Calu3 (cell line): ENCODE results near the gene SHISAL2A. TPM values are rescaled to one million over a fixed set of nuclear protein-coding genes. Genes with fewer than 3 reads are reported as not detected.

ENCODE experiments used
- BruUV-seq: library from RNA; stranded (reverse); fragments of 400-500 nt; replicated peaks from 2 replicates; lab custom pipeline; 2021; lab: Mats Ljungman, UMichigan
- CTCF ChIA-PET: fragments of 300-600 bp; sonication (Branson Sonifier 250); formaldehyde crosslinking; loops from one replicate; lab custom pipeline; 2022; ENCODE audit warnings: antibody characterized with exemption; lab: Charles Lee
- DNase-seq: peaks from one replicate; pipeline ENCODE4 v3.0.0; 2022
- H3K27ac Mint-ChIP-seq: one replicate; pipeline ENCODE4 v1.8.0; 2022; ENCODE audit warnings: mixed read lengths; ENCODE audit not compliant: unreplicated experiment
- H3K27me3 Mint-ChIP-seq: one replicate; pipeline ENCODE4 v1.8.0; 2022; ENCODE audit warnings: mixed read lengths; ENCODE audit not compliant: unreplicated experiment
- H3K36me3 Mint-ChIP-seq: one replicate; pipeline ENCODE4 v1.8.0; 2022; ENCODE audit warnings: mild to moderate bottlenecking, moderate library complexity, mixed read lengths; ENCODE audit not compliant: insufficient read depth, unreplicated experiment
- H3K4me1 Mint-ChIP-seq: one replicate; pipeline ENCODE4 v1.8.0; 2022; ENCODE audit warnings: mild to moderate bottlenecking, low read depth, mixed read lengths; ENCODE audit not compliant: unreplicated experiment
- H3K4me3 Mint-ChIP-seq: one replicate; pipeline ENCODE4 v1.8.0; 2022; ENCODE audit warnings: mild to moderate bottlenecking, low read depth, moderate library complexity, mixed read lengths; ENCODE audit not compliant: unreplicated experiment
- H3K9me3 Mint-ChIP-seq: one replicate; pipeline ENCODE4 v1.8.0; 2022; ENCODE audit warnings: low read depth, mixed read lengths; ENCODE audit not compliant: unreplicated experiment
- intact Hi-C: fragments of 100-400 bp; cut with micrococcal nuclease; formaldehyde crosslinking; loops from one replicate; pipeline ENCODE4 v1.10.0; 2022; ENCODE audit not compliant: unreplicated experiment
- total RNA-seq: library from RNA; stranded (reverse); gene quantifications from 2 replicates; pipeline ENCODE4 v1.2.3, GENCODE V29; 2022
- TF ChIP-seq, protein P1 (sequence below): fragments of 200-600 bp; IDR thresholded peaks from one replicate; pipeline ENCODE4 v1.8.0; 2022; ENCODE audit warnings: antibody characterized with exemption; ENCODE audit not compliant: unreplicated experiment

SHISAL2A gene
- total RNA-seq, 1 experiment from 2014 or later = not detected

DNA sequence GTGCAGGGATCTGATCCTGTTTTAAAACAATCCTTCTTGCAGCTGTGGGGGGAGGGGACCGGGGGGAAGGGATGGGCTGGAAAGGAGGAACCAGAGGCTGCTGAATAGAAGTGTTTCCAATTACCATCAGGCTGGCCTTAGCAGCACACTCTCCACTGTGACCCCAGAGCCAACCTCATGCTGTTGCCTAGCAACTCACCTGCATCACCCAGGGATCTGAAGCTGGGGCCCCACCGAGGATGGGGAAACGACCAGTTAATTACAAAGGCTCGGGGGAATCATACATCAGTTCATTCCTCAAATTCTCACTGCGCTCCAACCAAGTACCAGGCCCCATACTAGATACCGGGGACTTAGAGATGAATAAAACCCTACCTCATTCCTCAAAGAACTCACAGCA, 42.7 kb upstream of the SHISAL2A start:
- Mint-ChIP-seq H3K27me3 (peaks cover 30% of the 10 kb centered on the region), H3K4me1 (no peaks in the 10 kb centered on the region), H3K36me3 (no peaks in the 10 kb centered on the region), H3K27ac (no peak overlapping the region), H3K9me3 (no peaks in the 10 kb centered on the region), H3K4me3 (no peak overlapping the region)
- no TSS peak for BruUV-seq
- intact Hi-C loops = no loop called here
- no peak for DNase-seq
- TF ChIP-seq, protein P1, sequence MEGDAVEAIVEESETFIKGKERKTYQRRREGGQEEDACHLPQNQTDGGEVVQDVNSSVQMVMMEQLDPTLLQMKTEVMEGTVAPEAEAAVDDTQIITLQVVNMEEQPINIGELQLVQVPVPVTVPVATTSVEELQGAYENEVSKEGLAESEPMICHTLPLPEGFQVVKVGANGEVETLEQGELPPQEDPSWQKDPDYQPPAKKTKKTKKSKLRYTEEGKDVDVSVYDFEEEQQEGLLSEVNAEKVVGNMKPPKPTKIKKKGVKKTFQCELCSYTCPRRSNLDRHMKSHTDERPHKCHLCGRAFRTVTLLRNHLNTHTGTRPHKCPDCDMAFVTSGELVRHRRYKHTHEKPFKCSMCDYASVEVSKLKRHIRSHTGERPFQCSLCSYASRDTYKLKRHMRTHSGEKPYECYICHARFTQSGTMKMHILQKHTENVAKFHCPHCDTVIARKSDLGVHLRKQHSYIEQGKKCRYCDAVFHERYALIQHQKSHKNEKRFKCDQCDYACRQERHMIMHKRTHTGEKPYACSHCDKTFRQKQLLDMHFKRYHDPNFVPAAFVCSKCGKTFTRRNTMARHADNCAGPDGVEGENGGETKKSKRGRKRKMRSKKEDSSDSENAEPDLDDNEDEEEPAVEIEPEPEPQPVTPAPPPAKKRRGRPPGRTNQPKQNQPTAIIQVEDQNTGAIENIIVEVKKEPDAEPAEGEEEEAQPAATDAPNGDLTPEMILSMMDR = no peak
- CTCF ChIA-PET = no interaction called here

DNA sequence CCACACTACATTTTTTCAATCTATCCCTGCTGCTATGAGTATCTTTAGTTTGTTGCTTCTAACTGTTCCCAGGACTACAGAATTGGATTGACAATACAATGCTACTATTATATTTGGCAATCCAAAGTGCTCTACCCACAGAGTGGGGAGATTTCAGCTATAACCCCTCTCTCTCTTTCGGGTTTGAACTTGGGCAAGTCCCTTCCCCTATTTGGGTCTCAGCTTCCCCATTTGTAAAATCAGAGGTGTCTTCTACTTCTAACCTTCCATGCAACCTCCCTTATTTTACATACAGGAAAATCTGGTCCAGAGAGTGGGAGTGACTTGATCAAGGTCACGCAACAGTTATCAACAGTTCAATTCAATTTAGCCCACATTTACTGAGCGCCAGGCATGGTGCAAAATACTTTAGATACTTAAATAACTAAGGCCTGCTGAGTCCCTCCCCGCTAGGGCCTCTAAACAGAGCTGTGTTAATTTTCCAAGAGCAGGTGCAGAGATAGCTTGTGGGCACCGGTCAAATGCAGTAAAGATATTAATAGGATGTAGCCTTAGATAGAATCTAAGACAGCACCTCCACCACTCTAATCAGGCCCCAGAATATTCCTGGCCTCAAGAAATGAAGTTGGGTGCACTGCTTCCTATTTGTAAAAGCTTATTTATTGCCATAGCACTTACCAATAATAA, 40.2 kb upstream of the SHISAL2A start:
- CTCF ChIA-PET = no interaction called here
- DNase-seq = no peak
- H3K4me1 Mint-ChIP-seq = no peaks in the 10 kb centered on the region
- no peak overlapping the region for H3K4me3 Mint-ChIP-seq
- H3K27me3 Mint-ChIP-seq = peaks cover 45% of the 10 kb centered on the region
- BruUV-seq = no TSS peak
- no peaks in the 10 kb centered on the region for H3K36me3 Mint-ChIP-seq
- intact Hi-C loops = no loop called here
- TF ChIP-seq, protein P1 = no peak
- no peaks in the 10 kb centered on the region for H3K9me3 Mint-ChIP-seq
- no peak overlapping the region for H3K27ac Mint-ChIP-seq

DNA sequence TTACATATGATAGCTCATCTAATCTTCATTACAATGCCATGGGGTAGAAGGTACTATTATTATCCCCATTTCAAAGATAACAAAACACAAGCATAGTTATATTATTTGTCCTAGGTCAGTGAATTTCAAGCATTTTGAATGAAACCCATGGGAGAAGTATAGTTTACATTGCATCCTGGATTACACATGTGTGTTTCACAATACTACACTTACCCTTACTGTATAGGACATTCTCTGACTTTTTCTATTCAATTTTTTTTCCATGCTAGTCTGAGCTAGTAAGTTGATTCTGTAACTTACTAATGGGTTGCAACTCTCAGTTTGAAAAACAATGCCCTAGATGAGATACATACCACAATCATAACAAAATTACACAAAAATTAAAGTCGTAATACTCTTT, 39.5 kb upstream of the SHISAL2A start:
- no TSS peak for BruUV-seq
- peaks cover 52% of the 10 kb centered on the region for H3K27me3 Mint-ChIP-seq
- H3K4me1 Mint-ChIP-seq = no peaks in the 10 kb centered on the region
- no peak for DNase-seq
- CTCF ChIA-PET = interaction anchor here (0.6 kb wide), 1 partner anchor 16 kb away, joined by 3 read pairs; no protein-coding TSS in a partner anchor
- H3K4me3 Mint-ChIP-seq = no peak overlapping the region
- TF ChIP-seq, protein P1 = no peak
- H3K9me3 Mint-ChIP-seq = no peaks in the 10 kb centered on the region
- no peak overlapping the region for H3K27ac Mint-ChIP-seq
- H3K36me3 Mint-ChIP-seq = no peaks in the 10 kb centered on the region
- intact Hi-C loops = no loop called here

DNA sequence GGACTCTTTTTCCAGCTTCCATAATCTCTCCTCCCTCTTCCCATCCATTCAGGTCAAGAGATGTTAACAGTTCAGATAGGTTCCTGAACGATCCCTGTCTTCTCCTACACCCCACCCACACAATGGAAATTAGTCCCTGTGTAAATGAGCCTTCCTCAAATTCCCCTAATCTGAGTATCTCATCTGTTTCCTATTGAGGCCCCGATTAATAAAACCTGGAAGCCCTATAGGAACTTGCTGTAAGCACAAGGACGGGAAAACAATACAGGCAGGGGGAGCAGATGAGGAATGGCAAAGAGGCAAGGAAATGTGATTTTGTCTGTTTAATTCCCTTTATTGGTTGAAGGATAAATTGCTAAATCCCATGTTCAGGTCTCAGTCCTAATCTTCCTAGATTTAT, 37.9 kb upstream of the SHISAL2A start:
- CTCF ChIA-PET = no interaction called here
- no peaks in the 10 kb centered on the region for H3K4me1 Mint-ChIP-seq
- H3K27me3 Mint-ChIP-seq = peaks cover 54% of the 10 kb centered on the region
- intact Hi-C loops = no loop called here
- no peak overlapping the region for H3K4me3 Mint-ChIP-seq
- TF ChIP-seq, protein P1 = no peak
- H3K36me3 Mint-ChIP-seq = no peaks in the 10 kb centered on the region
- H3K9me3 Mint-ChIP-seq = no peaks in the 10 kb centered on the region
- no peak for DNase-seq
- no peak overlapping the region for H3K27ac Mint-ChIP-seq
- no TSS peak for BruUV-seq
